ENCODE data around the gene ADPRM.

Gene ADPRM

GRCh38 chr17:10742431-10742830 lies 45.0 kb downstream of the ADPRM start:
- DNase-seq = no peak

GRCh38 chr17:10743316-10744009 lies 46.1 kb downstream of the ADPRM start:
- no peak for DNase-seq

GRCh38 chr17:10744501-10745000 lies 47.2 kb downstream of the ADPRM start:
- no peak for DNase-seq

- no peak for DNase-seq
Measured at GRCh38 chr17:10745231-10745630, 47.8 kb downstream of the ADPRM start.

GRCh38 chr17:10748531-10749181 lies 51.3 kb downstream of the ADPRM start:
- DNase-seq = no peak

- no peak for DNase-seq
Measured at GRCh38 chr17:10750210-10750609, 52.8 kb downstream of the ADPRM start.

GRCh38 chr17:10751563-10751962 lies 54.2 kb downstream of the ADPRM start:
- peak; percentile 21 for DNase-seq

- DNase-seq = no peak
Measured at GRCh38 chr17:10752696-10753095, 55.3 kb downstream of the ADPRM start.

- DNase-seq = no peak
Measured at GRCh38 chr17:10754109-10754508, 56.7 kb downstream of the ADPRM start.

- no peak for DNase-seq
Measured at GRCh38 chr17:10754861-10755591, 57.6 kb downstream of the ADPRM start.

- DNase-seq = no peak
Measured at GRCh38 chr17:10755592-10756127, 58.3 kb downstream of the ADPRM start.

GRCh38 chr17:10756185-10756584 lies 58.8 kb downstream of the ADPRM start:
- no peak for DNase-seq

- no peak for DNase-seq
Measured at GRCh38 chr17:10756619-10757018, 59.2 kb downstream of the ADPRM start.

- DNase-seq = no peak
Measured at GRCh38 chr17:10757067-10757466, 59.7 kb downstream of the ADPRM start.

- no peak for DNase-seq
Measured at GRCh38 chr17:10757647-10758046, 60.3 kb downstream of the ADPRM start.

GRCh38 chr17:10758062-10758461 lies 60.7 kb downstream of the ADPRM start:
- DNase-seq = no peak
